ENCODE results near the gene FIP1L1. TPM values are rescaled to one million over a fixed set of nuclear protein-coding genes. Genes with fewer than 3 reads are reported as not detected.
A peak's percentile ranks its signal among the peaks of the same experiment; 100 is the strongest.

FIP1L1 gene
- total and polyA plus RNA-seq, 2 of the 4 experiments (the other 2 are of a cell fraction) = 31.1 to 37.5 TPM

- BruUV-seq (replicated peaks) = no TSS peak
- ATAC-seq (ENCODE audit: low read depth) = peak; percentile 87
- peak overlapping the region; percentile 50 for H3K9ac ChIP-seq (ENCODE audit: low read depth, low read length)
These were observed 99.0 kb downstream of the FIP1L1 start for GRCh38 chr4:53476232-53477037.

More at GRCh38 chr4:53476232-53477037, 99.0 kb downstream of the FIP1L1 start:
- H2AFZ ChIP-seq (replicated peaks; ENCODE audit: low read length, poor library complexity) = peak overlapping the region; percentile 82
- H3K14ac ChIP-seq (replicated peaks; ENCODE audit: low read depth, low read length) = peak overlapping the region; percentile 95
- H3K36me3 ChIP-seq (ENCODE audit: control insufficient read depth, insufficient read depth, low read length) = no peaks in the 10 kb centered on the region
- H2BK120ac ChIP-seq (ENCODE audit: low read depth, low read length) = peak overlapping the region; percentile 98
- H3K23ac ChIP-seq (ENCODE audit: low read depth, low read length) = peak overlapping the region; percentile 95
- in situ Hi-C loops (cut with MboI; ENCODE audit: low sequenced_read_pairs) (no loop called here), intact Hi-C loops (cut with micrococcal nuclease) (loop anchor here (5.0 kb wide), 5 partner anchors 101 to 751 kb away; partner anchors contain the start of gene PDGFRA), dilution Hi-C loops (cut with HindIII; ENCODE audit: low sequenced_read_pairs, unreplicated experiment) (no loop called here)
- no peaks in the 10 kb centered on the region for H3K9me3 ChIP-seq (ENCODE audit: control insufficient read depth, insufficient read depth, low read length)
- H2BK15ac ChIP-seq (ENCODE audit: low read depth, low read length) = peak overlapping the region; percentile 71; the same call in 2 of the 3 replicates
- peak; percentile 98 for DNase-seq
- peak overlapping the region; percentile 98 for H3K4ac ChIP-seq (ENCODE audit: low read depth, low read length)
- H3K27me3 ChIP-seq (ENCODE audit: control insufficient read depth, insufficient read depth, low read length) = no peaks in the 10 kb centered on the region
- peak overlapping the region; percentile 62 for H3K4me2 ChIP-seq (ENCODE audit: low read depth, low read length)
- no peak overlapping the region for H3K4me3 ChIP-seq (ENCODE audit: insufficient read depth, low read depth, low read length)
- H4K91ac ChIP-seq (ENCODE audit: insufficient read depth, low read depth, low read length) = peak overlapping the region; percentile 95
- peak overlapping the region; percentile 73; the same call in 1 of the 2 replicates for H3K56ac ChIP-seq (ENCODE audit: extremely low read depth, insufficient read depth, low read length)
- peaks cover 20% of the 10 kb centered on the region for H3K4me1 ChIP-seq (ENCODE audit: control insufficient read depth, insufficient read depth, low read length)
- POLR2A ChIA-PET (ENCODE audit: unreplicated experiment) = interaction anchor here (1.0 kb wide), 1 partner anchor 117 kb away, joined by 4 read pairs; no protein-coding TSS in a partner anchor
- H4K20me1 ChIP-seq (ENCODE audit: insufficient read depth, low read length) = no peaks in the 10 kb centered on the region
- peak overlapping the region; percentile 96 for H2BK5ac ChIP-seq (ENCODE audit: low read depth, low read length, poor library complexity, severe bottlenecking)
- peak overlapping the region; percentile 73 for H2AK5ac ChIP-seq (ENCODE audit: low read depth, low read length)
- H2BK20ac ChIP-seq (ENCODE audit: low read depth, low read length) = peak overlapping the region; percentile 98
- H4K5ac ChIP-seq (ENCODE audit: low read depth, low read length) = peak overlapping the region; percentile 92
- peaks cover 7% of the 10 kb centered on the region; the same call in 1 of the 2 replicates for H3K9me1 ChIP-seq (ENCODE audit: insufficient read depth, low read length)
- peak overlapping the region; percentile 93 for H3K27ac ChIP-seq (ENCODE audit: insufficient read depth, low read length)
- CTCF ChIA-PET = interaction anchor here (0.9 kb wide), 1 partner anchor 14 kb away, joined by 3 read pairs; no protein-coding TSS in a partner anchor
- 100% methylated on average over 1 of the region's 10 CpGs; no CpG with 5 or more reads in 1 of the 2 experiments for WGBS, 2 experiments (ENCODE audit: extremely low coverage in 2 of 2, insufficient read length in 1 of 2)
- TF ChIP-seq USF2 (IDR thresholded peaks at IDR 0.05; ENCODE audit: low read depth, low read length) = peak; percentile 92
- 0 out of 2 replicates have a peak, but pooled peaks have one; percentile 56 for TF ChIP-seq MXI1 (IDR thresholded peaks at IDR 0.05; ENCODE audit: borderline replicate concordance, low read depth, low read length)
- peak; percentile 20; the same call in 1 of the 2 replicates for TF ChIP-seq MAFK (IDR thresholded peaks at IDR 0.05; ENCODE audit: low read depth, low read length)
- TF ChIP-seq RCOR1 (IDR thresholded peaks at IDR 0.05; ENCODE audit: insufficient replicate concordance, low read length) = peak; percentile 43
- no peak for TF ChIP-seq SMC3 (IDR thresholded peaks at IDR 0.05; ENCODE audit: low read depth, low read length)
- TF ChIP-seq RFX5 (IDR thresholded peaks at IDR 0.05; ENCODE audit: low read depth, low read length) = no peak
- no peak for TF ChIP-seq CHD1 (IDR thresholded peaks at IDR 0.05; ENCODE audit: low read depth, low read length)
- TF ChIP-seq CEBPB (IDR thresholded peaks at IDR 0.05; ENCODE audit: low read depth, low read length) = peak; percentile 70
- peak; percentile 50; the same call in 1 of the 2 replicates for TF ChIP-seq BHLHE40 (IDR thresholded peaks at IDR 0.05; ENCODE audit: low read depth, low read length)
- peak; percentile 33; the same call in 1 of the 2 replicates for TF ChIP-seq MAZ (IDR thresholded peaks at IDR 0.05; ENCODE audit: borderline replicate concordance, low read depth, low read length)
- peak; percentile 83 for TF ChIP-seq FOS (IDR thresholded peaks at IDR 0.05; ENCODE audit: low read depth, low read length)
- peak overlapping the region; percentile 47 for H2AK9ac ChIP-seq (replicated peaks; ENCODE audit: low read depth, low read length, poor library complexity)
- peak overlapping the region; percentile 92 for H3K18ac ChIP-seq (ENCODE audit: low read depth, low read length)
- H4K8ac ChIP-seq (ENCODE audit: low read depth in 2 of 2, low read length in 2 of 2) = peak overlapping the region; percentile 38 to 79
- no peaks in the 10 kb centered on the region for H3K79me1 ChIP-seq (ENCODE audit: low read depth in 1 of 2, low read length in 2 of 2)
